CD4-positive, alpha-beta T cell treated with Interleukin-12 subunit alpha and Interleukin-12 subunit beta, for 1 hour (primary cell): ENCODE measurements around the gene TPD52L1.

Experiments used
- DNase-seq: peaks from one replicate; pipeline ENCODE4 v3.0.0-alpha.2; 2020

Gene TPD52L1

GRCh38 chr6:125215252-125215819 lies 61.8 kb downstream of the TPD52L1 start:
- no peak for DNase-seq

GRCh38 chr6:125216015-125216414 lies 62.4 kb downstream of the TPD52L1 start:
- DNase-seq, result no peak

- no peak for DNase-seq
These were observed 63.8 kb downstream of the TPD52L1 start for GRCh38 chr6:125217369-125217768.

GRCh38 chr6:125217992-125218391 lies 64.4 kb downstream of the TPD52L1 start:
- no peak for DNase-seq

- no peak for DNase-seq
These were observed 65.9 kb downstream of the TPD52L1 start for GRCh38 chr6:125219361-125219895.

GRCh38 chr6:125220712-125221111 lies 67.1 kb downstream of the TPD52L1 start:
- no peak for DNase-seq

GRCh38 chr6:125222531-125223455 lies 69.2 kb downstream of the TPD52L1 start:
- no peak for DNase-seq

GRCh38 chr6:125224231-125224861 lies 70.8 kb downstream of the TPD52L1 start:
- DNase-seq, result no peak

- no peak for DNase-seq
These were observed 73.7 kb downstream of the TPD52L1 start for GRCh38 chr6:125227244-125227643.

GRCh38 chr6:125228981-125229479 lies 75.5 kb downstream of the TPD52L1 start:
- no peak for DNase-seq

GRCh38 chr6:125230674-125231073 lies 77.1 kb downstream of the TPD52L1 start:
- DNase-seq, result no peak

GRCh38 chr6:125231133-125231532 lies 77.6 kb downstream of the TPD52L1 start:
- DNase-seq, result no peak

GRCh38 chr6:125231574-125232343 lies 78.2 kb downstream of the TPD52L1 start:
- DNase-seq, result no peak

- no peak for DNase-seq
These were observed 78.9 kb downstream of the TPD52L1 start for GRCh38 chr6:125232466-125232865.

GRCh38 chr6:125233202-125233601 lies 79.6 kb downstream of the TPD52L1 start:
- DNase-seq, result no peak

GRCh38 chr6:125236536-125237327 lies 83.2 kb downstream of the TPD52L1 start:
- no peak for DNase-seq

GRCh38 chr6:125237764-125238163 lies 84.2 kb downstream of the TPD52L1 start:
- no peak for DNase-seq

GRCh38 chr6:125245109-125245508 lies 91.5 kb downstream of the TPD52L1 start:
- no peak for DNase-seq

- no peak for DNase-seq
These were observed 92.1 kb downstream of the TPD52L1 start for GRCh38 chr6:125245523-125246264.

- DNase-seq, result no peak
These were observed 93.0 kb downstream of the TPD52L1 start for GRCh38 chr6:125246566-125246965.

- no peak for DNase-seq
These were observed 94.6 kb downstream of the TPD52L1 start for GRCh38 chr6:125248136-125248535.
